ENCODE results near the gene IL10RA. TPM values are rescaled to one million over a fixed set of nuclear protein-coding genes. Genes with fewer than 3 reads are reported as not detected.

IL10RA gene
- total and polyA plus RNA-seq, 2 of the 4 experiments (the other 2 are of a cell fraction), result 0.12 TPM; not detected in 1

DNA sequence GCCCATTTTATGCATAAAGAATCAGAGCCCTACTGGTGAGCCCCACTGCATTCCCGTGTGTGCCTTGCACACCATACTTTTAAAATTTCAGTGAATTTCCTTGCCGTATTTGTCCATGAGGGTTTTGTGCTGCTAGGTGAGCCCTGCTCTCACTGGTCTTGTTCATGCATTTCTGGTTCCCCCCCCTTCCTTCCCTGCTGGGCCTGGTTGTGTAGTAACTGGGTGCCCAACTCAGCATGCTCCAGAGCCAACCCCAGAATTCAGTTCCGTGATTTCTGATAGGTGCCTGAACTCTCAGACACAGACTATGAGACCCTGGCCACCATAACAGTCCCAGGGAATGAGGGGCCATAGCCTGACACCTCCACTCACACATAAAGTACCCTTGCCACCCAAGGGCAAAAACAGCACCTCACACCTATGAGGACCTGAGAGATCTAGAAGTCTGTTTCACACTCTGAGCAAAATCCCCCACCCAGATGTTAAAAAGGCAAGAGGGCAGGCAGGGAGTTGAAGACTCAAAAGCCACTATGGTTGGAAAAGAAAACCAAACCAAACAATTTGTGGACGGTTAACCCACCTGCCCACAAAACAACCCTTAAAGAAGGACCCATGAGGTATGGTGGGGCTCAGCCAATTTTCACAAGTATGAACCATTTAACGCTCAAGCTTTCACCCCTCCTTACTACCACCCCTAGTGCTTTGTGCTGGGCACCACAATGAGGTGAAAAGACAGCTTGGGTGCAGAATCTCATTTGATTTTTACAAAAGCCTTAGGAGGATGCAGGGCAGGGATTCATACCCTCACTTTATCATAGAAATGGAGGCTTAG lies 16.8 kb upstream of the IL10RA start:
- WGBS, 2 experiments (ENCODE audit: extremely low coverage in 2 of 2, insufficient read length in 1 of 2), result no CpG with 5 or more reads among the region's 5 CpGs
- Histone ChIP-seq H3K9ac (ENCODE audit: low read depth, low read length) (no peak overlapping the region), H2BK5ac (ENCODE audit: low read depth, low read length, poor library complexity, severe bottlenecking) (no peak overlapping the region), H3K9me1 (ENCODE audit: insufficient read depth, low read length) (no peaks in the 10 kb centered on the region), H2AK9ac (replicated peaks; ENCODE audit: low read depth, low read length, poor library complexity) (no peak overlapping the region), H4K20me1 (ENCODE audit: insufficient read depth, low read length) (no peaks in the 10 kb centered on the region), H3K4me2 (ENCODE audit: low read depth, low read length) (no peak overlapping the region), H4K5ac (ENCODE audit: low read depth, low read length) (no peak overlapping the region), H3K4me1 (ENCODE audit: control insufficient read depth, insufficient read depth, low read length) (no peaks in the 10 kb centered on the region), H3K14ac (replicated peaks; ENCODE audit: low read depth, low read length) (no peak overlapping the region), H3K27me3 (ENCODE audit: control insufficient read depth, insufficient read depth, low read length) (no peaks in the 10 kb centered on the region; the same call in 1 of the 2 replicates), H3K9me3 (ENCODE audit: control insufficient read depth, insufficient read depth, low read length) (no peaks in the 10 kb centered on the region), H3K4ac (ENCODE audit: low read depth, low read length) (no peak overlapping the region), H3K79me1 (ENCODE audit: low read depth in 1 of 2, low read length in 2 of 2) (no peaks in the 10 kb centered on the region), H3K56ac (ENCODE audit: extremely low read depth, insufficient read depth, low read length) (no peak overlapping the region), H2BK20ac (ENCODE audit: low read depth, low read length) (no peak overlapping the region), H2AK5ac (ENCODE audit: low read depth, low read length) (no peak overlapping the region), H3K4me3 (ENCODE audit: insufficient read depth, low read depth, low read length) (no peak overlapping the region), H2AFZ (replicated peaks; ENCODE audit: low read length, poor library complexity) (no peak overlapping the region), H2BK120ac (ENCODE audit: low read depth, low read length) (no peak overlapping the region), H3K27ac (ENCODE audit: insufficient read depth, low read length) (no peak overlapping the region), H4K91ac (ENCODE audit: insufficient read depth, low read depth, low read length) (no peak overlapping the region), H3K18ac (ENCODE audit: low read depth, low read length) (no peak overlapping the region), H3K36me3 (ENCODE audit: control insufficient read depth, insufficient read depth, low read length) (no peaks in the 10 kb centered on the region), H2BK15ac (ENCODE audit: low read depth, low read length) (no peak overlapping the region), H4K8ac (ENCODE audit: low read depth in 2 of 2, low read length in 2 of 2) (no peak overlapping the region), H3K23ac (ENCODE audit: low read depth, low read length) (no peak overlapping the region)
- ChIA-PET CTCF (no interaction called here), POLR2A (ENCODE audit: unreplicated experiment) (no interaction called here)
- TF ChIP-seq CEBPB (IDR thresholded peaks at IDR 0.05; ENCODE audit: low read depth, low read length), result no peak
- TF ChIP-seq MXI1 (IDR thresholded peaks at IDR 0.05; ENCODE audit: borderline replicate concordance, low read depth, low read length), result no peak
- no peak for TF ChIP-seq RFX5 (IDR thresholded peaks at IDR 0.05; ENCODE audit: low read depth, low read length)
- TF ChIP-seq SMC3 (IDR thresholded peaks at IDR 0.05; ENCODE audit: low read depth, low read length), result no peak
- no peak for TF ChIP-seq MAZ (IDR thresholded peaks at IDR 0.05; ENCODE audit: borderline replicate concordance, low read depth, low read length)
- TF ChIP-seq MAFK (IDR thresholded peaks at IDR 0.05; ENCODE audit: low read depth, low read length), result no peak
- TF ChIP-seq, protein P1, sequence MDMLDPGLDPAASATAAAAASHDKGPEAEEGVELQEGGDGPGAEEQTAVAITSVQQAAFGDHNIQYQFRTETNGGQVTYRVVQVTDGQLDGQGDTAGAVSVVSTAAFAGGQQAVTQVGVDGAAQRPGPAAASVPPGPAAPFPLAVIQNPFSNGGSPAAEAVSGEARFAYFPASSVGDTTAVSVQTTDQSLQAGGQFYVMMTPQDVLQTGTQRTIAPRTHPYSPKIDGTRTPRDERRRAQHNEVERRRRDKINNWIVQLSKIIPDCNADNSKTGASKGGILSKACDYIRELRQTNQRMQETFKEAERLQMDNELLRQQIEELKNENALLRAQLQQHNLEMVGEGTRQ (IDR thresholded peaks at IDR 0.05; ENCODE audit: low read depth, low read length), result no peak
- no peak for TF ChIP-seq FOS (IDR thresholded peaks at IDR 0.05; ENCODE audit: low read depth, low read length)
- TF ChIP-seq NFE2L2 (IDR thresholded peaks at IDR 0.05; ENCODE audit: low read depth, low read length), result no peak
- no peak for TF ChIP-seq RCOR1 (IDR thresholded peaks at IDR 0.05; ENCODE audit: insufficient replicate concordance, low read length)
- TF ChIP-seq, protein P2, sequence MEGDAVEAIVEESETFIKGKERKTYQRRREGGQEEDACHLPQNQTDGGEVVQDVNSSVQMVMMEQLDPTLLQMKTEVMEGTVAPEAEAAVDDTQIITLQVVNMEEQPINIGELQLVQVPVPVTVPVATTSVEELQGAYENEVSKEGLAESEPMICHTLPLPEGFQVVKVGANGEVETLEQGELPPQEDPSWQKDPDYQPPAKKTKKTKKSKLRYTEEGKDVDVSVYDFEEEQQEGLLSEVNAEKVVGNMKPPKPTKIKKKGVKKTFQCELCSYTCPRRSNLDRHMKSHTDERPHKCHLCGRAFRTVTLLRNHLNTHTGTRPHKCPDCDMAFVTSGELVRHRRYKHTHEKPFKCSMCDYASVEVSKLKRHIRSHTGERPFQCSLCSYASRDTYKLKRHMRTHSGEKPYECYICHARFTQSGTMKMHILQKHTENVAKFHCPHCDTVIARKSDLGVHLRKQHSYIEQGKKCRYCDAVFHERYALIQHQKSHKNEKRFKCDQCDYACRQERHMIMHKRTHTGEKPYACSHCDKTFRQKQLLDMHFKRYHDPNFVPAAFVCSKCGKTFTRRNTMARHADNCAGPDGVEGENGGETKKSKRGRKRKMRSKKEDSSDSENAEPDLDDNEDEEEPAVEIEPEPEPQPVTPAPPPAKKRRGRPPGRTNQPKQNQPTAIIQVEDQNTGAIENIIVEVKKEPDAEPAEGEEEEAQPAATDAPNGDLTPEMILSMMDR (conservative IDR thresholded peaks at IDR 0.05; ENCODE audit: low read depth, low read length), result no peak
- no peak for TF ChIP-seq RAD21 (IDR thresholded peaks at IDR 0.05; ENCODE audit: low read length)
- no peak for TF ChIP-seq POLR2A (IDR thresholded peaks at IDR 0.05; ENCODE audit: low read depth, low read length)
- TF ChIP-seq, protein P3, sequence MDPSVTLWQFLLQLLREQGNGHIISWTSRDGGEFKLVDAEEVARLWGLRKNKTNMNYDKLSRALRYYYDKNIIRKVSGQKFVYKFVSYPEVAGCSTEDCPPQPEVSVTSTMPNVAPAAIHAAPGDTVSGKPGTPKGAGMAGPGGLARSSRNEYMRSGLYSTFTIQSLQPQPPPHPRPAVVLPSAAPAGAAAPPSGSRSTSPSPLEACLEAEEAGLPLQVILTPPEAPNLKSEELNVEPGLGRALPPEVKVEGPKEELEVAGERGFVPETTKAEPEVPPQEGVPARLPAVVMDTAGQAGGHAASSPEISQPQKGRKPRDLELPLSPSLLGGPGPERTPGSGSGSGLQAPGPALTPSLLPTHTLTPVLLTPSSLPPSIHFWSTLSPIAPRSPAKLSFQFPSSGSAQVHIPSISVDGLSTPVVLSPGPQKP (IDR thresholded peaks at IDR 0.05; ENCODE audit: borderline replicate concordance, low read depth, low read length), result no peak
- TF ChIP-seq CHD1 (IDR thresholded peaks at IDR 0.05; ENCODE audit: low read depth, low read length), result no peak
- TF ChIP-seq BHLHE40 (IDR thresholded peaks at IDR 0.05; ENCODE audit: low read depth, low read length), result no peak
- intact Hi-C loops (cut with micrococcal nuclease), result no loop called here
- no TSS peak for BruUV-seq (replicated peaks)
- no peak for ATAC-seq (ENCODE audit: low read depth)
- in situ Hi-C loops (cut with MboI; ENCODE audit: low sequenced_read_pairs), result no loop called here
- DNase-seq, result no peak
- dilution Hi-C loops (cut with HindIII; ENCODE audit: low sequenced_read_pairs, unreplicated experiment), result no loop called here
